H9 (cell line): ENCODE measurements around the gene TBATA. TPM values are rescaled to one million over a fixed set of nuclear protein-coding genes. Genes with fewer than 3 reads are reported as not detected.
A peak's percentile ranks its signal among the peaks of the same experiment; 100 is the strongest.

ENCODE experiments used
- DNase-seq: peaks from one replicate; pipeline ENCODE4 v3.0.0-alpha.2; 2017
- H2AFZ ChIP-seq: one replicate; pipeline ENCODE4 v1.6.1; 2013; ENCODE audit warnings: mild to moderate bottlenecking, low read length, control low read depth, moderate library complexity
- H2AK5ac ChIP-seq: 2 replicates; pipeline ENCODE4 v1.6.1; 2013; ENCODE audit warnings: low read length, control low read depth, mixed read lengths; ENCODE audit not compliant: insufficient read length
- H2BK120ac ChIP-seq: one replicate; pipeline ENCODE4 v1.6.1; 2013; ENCODE audit warnings: low read depth, mild to moderate bottlenecking, low read length, control low read depth, inconsistent platforms; ENCODE audit not compliant: poor library complexity, severe bottlenecking
- H2BK12ac ChIP-seq: 2 replicates; pipeline ENCODE4 v1.6.1; 2013; ENCODE audit warnings: low read length, control low read depth, mixed read lengths, low read depth; ENCODE audit not compliant: insufficient read length
- H2BK15ac ChIP-seq: 2 replicates; pipeline ENCODE4 v1.6.1; 2013; ENCODE audit warnings: low read depth, low read length, control low read depth
- H2BK20ac ChIP-seq: one replicate; pipeline ENCODE4 v1.6.1; 2013; ENCODE audit warnings: low read depth, mild to moderate bottlenecking, low read length, control low read depth, inconsistent platforms; ENCODE audit not compliant: poor library complexity, severe bottlenecking
- H2BK5ac ChIP-seq: 2 replicates; pipeline ENCODE4 v1.6.1; 2013; ENCODE audit warnings: low read length, control low read depth, mixed read lengths; ENCODE audit not compliant: insufficient read length
- H3K14ac ChIP-seq: 2 replicates; pipeline ENCODE4 v1.6.1; 2013; ENCODE audit warnings: low read length, control low read depth; ENCODE audit not compliant: insufficient read depth
- H3K18ac ChIP-seq: 2 replicates; pipeline ENCODE4 v1.6.1; 2013; ENCODE audit warnings: low read depth, mild to moderate bottlenecking, mixed read lengths, low read length, control low read depth; ENCODE audit not compliant: insufficient read length
- H3K23ac ChIP-seq: 2 replicates; pipeline ENCODE4 v1.6.1; 2013; ENCODE audit warnings: low read length, control low read depth, mixed read lengths, low read depth; ENCODE audit not compliant: insufficient read length
- H3K23me2 ChIP-seq: 2 replicates; pipeline ENCODE4 v1.6.1; 2013; ENCODE audit warnings: low read depth, mild to moderate bottlenecking, mixed read lengths, low read length, control low read depth; ENCODE audit not compliant: insufficient read length, poor library complexity, severe bottlenecking
- H3K27ac ChIP-seq: 2 replicates; pipeline ENCODE4 v1.5.1; 2013; ENCODE audit warnings: low read length, control low read depth, mixed read lengths, low read depth; ENCODE audit not compliant: insufficient read length
- H3K27me3 ChIP-seq: 2 replicates; pipeline ENCODE4 v1.6.1; 2013; ENCODE audit warnings: low read length, control low read depth, inconsistent platforms; ENCODE audit not compliant: insufficient read depth
- H3K4ac ChIP-seq: 2 replicates; pipeline ENCODE4 v1.6.1; 2013; ENCODE audit warnings: low read depth, mild to moderate bottlenecking, control low read depth, inconsistent platforms, low read length, moderate library complexity
- H3K4me1 ChIP-seq: 2 replicates; pipeline ENCODE4 v1.6.1; 2013; ENCODE audit warnings: low read length, control low read depth, inconsistent platforms; ENCODE audit not compliant: insufficient read depth
- H3K4me2 ChIP-seq: 2 replicates; pipeline ENCODE4 v1.6.1; 2013; ENCODE audit warnings: low read length, control low read depth, mixed read lengths; ENCODE audit not compliant: insufficient read length, insufficient read depth
- H3K56ac ChIP-seq: 2 replicates; pipeline ENCODE4 v1.6.1; 2013; ENCODE audit warnings: low read depth, mild to moderate bottlenecking, mixed read lengths, low read length, control low read depth; ENCODE audit not compliant: insufficient read length
- H3K79me1 ChIP-seq: 2 replicates; pipeline ENCODE4 v1.6.1; 2013; ENCODE audit warnings: low read depth, mild to moderate bottlenecking, moderate library complexity, low read length, control low read depth, inconsistent platforms; ENCODE audit not compliant: insufficient read depth, poor library complexity, severe bottlenecking
- H3K79me2 ChIP-seq: 2 replicates; pipeline ENCODE4 v1.6.1; 2013; ENCODE audit warnings: low read length, control low read depth, inconsistent platforms; ENCODE audit not compliant: insufficient read depth
- H3K9ac ChIP-seq: 2 replicates; pipeline ENCODE4 v1.6.1; 2013; ENCODE audit warnings: low read length, control low read depth, mixed read lengths; ENCODE audit not compliant: insufficient read length; ENCODE audit errors: extremely low read depth
- H3K9me3 ChIP-seq: one replicate; pipeline ENCODE4 v1.6.1; 2013; ENCODE audit warnings: low read depth, low read length, inconsistent platforms; ENCODE audit not compliant: control insufficient read depth
- H3T11ph ChIP-seq: one replicate; pipeline ENCODE4 v1.6.1; 2013; ENCODE audit warnings: mild to moderate bottlenecking, low read length, control low read depth, inconsistent platforms
- H4K20me1 ChIP-seq: one replicate; pipeline ENCODE4 v1.6.1; 2013; ENCODE audit not compliant: control insufficient read depth, insufficient read length, insufficient read depth
- H4K5ac ChIP-seq: 2 replicates; pipeline ENCODE4 v1.6.1; 2013; ENCODE audit warnings: low read depth, mild to moderate bottlenecking, mixed read lengths, low read length, control low read depth; ENCODE audit not compliant: insufficient read length
- H4K8ac ChIP-seq: replicated peaks from 2 replicates; pipeline ENCODE4 v1.6.1; 2013; ENCODE audit warnings: low read length, control low read depth, mixed read lengths, low read depth; ENCODE audit not compliant: insufficient read length
- H4K91ac ChIP-seq: 2 replicates; pipeline ENCODE4 v1.6.1; 2013; ENCODE audit warnings: low read depth, mild to moderate bottlenecking, moderate library complexity, mixed read lengths, low read length, control low read depth; ENCODE audit not compliant: insufficient read length
- H3K27ac Mint-ChIP-seq, 3 experiments: 2 replicates in 2 of 3; 3 replicates in 1 of 3; pipeline ENCODE4 v1.8.0; 2020 to 2021; ENCODE audit warnings: mixed read lengths in 3 of 3, mild to moderate bottlenecking in 1 of 3, moderate library complexity in 1 of 3
- H3K27me3 Mint-ChIP-seq: 2 replicates; pipeline ENCODE4 v1.8.0; 2021; ENCODE audit warnings: low read depth, mild to moderate bottlenecking, moderate library complexity, mixed read lengths
- H3K36me3 Mint-ChIP-seq, 3 experiments: 2 replicates in 2 of 3; 3 replicates in 1 of 3; pipeline ENCODE4 v1.8.0; 2020 to 2021; ENCODE audit warnings: low read depth in 3 of 3, mixed read lengths in 3 of 3; ENCODE audit not compliant: insufficient read depth in 1 of 3
- H3K4me1 Mint-ChIP-seq, 2 experiments: 2 replicates each; pipeline ENCODE4 v1.8.0; 2020; ENCODE audit warnings: mixed read lengths in 2 of 2
- H3K4me3 Mint-ChIP-seq, 2 experiments: 2 replicates in 1 of 2; 3 replicates in 1 of 2; pipeline ENCODE4 v1.8.0; 2020 to 2021; ENCODE audit warnings: mild to moderate bottlenecking in 2 of 2, mixed read lengths in 2 of 2, moderate library complexity in 1 of 2
- H3K9me3 Mint-ChIP-seq, 2 experiments: 2 replicates in 1 of 2; 3 replicates in 1 of 2; pipeline ENCODE4 v1.8.0; 2020; ENCODE audit warnings: mild to moderate bottlenecking in 2 of 2, mixed read lengths in 2 of 2, moderate library complexity in 1 of 2
- CTCF ChIP-seq: fragments of 200-600 bp; sonication (generic); conservative IDR thresholded peaks from 3 replicates; pipeline ENCODE4 v1.8.0; 2021; ENCODE audit warnings: antibody characterized with exemption, mild to moderate bottlenecking
- WGBS: extraction: QIAGEN DNeasy Blood & Tissue Kit; methylation state at CpG from one replicate; pipeline ENCODE4 v1.1.7; 2013; ENCODE audit warnings: missing lambda C conversion rate, low lambda C conversion rate, mixed read lengths; ENCODE audit not compliant: insufficient read length; ENCODE audit errors: extremely low coverage; 5-methylcytosine and 5-hydroxymethylcytosine counted together
- total RNA-seq: library from RNA; stranded (reverse); gene quantifications from 2 replicates; pipeline ENCODE4 v1.2.1, GENCODE V29; 2021

Gene TBATA
- total RNA-seq, 1 experiment from 2014 or later: not detected

- no peak overlapping the region for H2AK5ac ChIP-seq
- H3K79me2 ChIP-seq: no peaks in the 10 kb centered on the region
- no CpG with 5 or more reads among the region's 4 CpGs for WGBS
- no peak overlapping the region for H4K91ac ChIP-seq
- no peak overlapping the region for H3K4ac ChIP-seq
- H2BK5ac ChIP-seq: no peak overlapping the region
- no peak overlapping the region for H3T11ph ChIP-seq
- H3K9me3 ChIP-seq: no peaks in the 10 kb centered on the region
- no peak overlapping the region for H3K27ac ChIP-seq
- TF ChIP-seq CTCF: no peak
- H2BK15ac ChIP-seq: no peak overlapping the region
- H2AFZ ChIP-seq: no peak overlapping the region
- no peak overlapping the region for H2BK12ac ChIP-seq
- no peaks in the 10 kb centered on the region for H3K27me3 ChIP-seq
- H3K9ac ChIP-seq: no peak overlapping the region
- H3K36me3 Mint-ChIP-seq: peaks cover 0 to 8% (median 3%) of the 10 kb centered on the region in 3 experiments; a peak in 4 of 7 replicates
- peak overlapping the region in 1 of 3 experiments; percentile 7; a peak in 1 of 7 replicates for H3K27ac Mint-ChIP-seq
- DNase-seq: no peak
- no peak overlapping the region for H3K56ac ChIP-seq
- H4K20me1 ChIP-seq: no peaks in the 10 kb centered on the region
- H4K8ac ChIP-seq: no peak overlapping the region
- no peak overlapping the region for H3K4me2 ChIP-seq
- H3K23ac ChIP-seq: no peak overlapping the region
- H2BK120ac ChIP-seq: no peak overlapping the region
- H3K27me3 Mint-ChIP-seq: no peaks in the 10 kb centered on the region
- H3K23me2 ChIP-seq: no peaks in the 10 kb centered on the region
- H2BK20ac ChIP-seq: no peak overlapping the region
- H3K4me1 Mint-ChIP-seq: peaks cover 6 to 10% of the 10 kb centered on the region in 2 experiments; a peak in 3 of 4 replicates
- no peak overlapping the region for H3K4me3 Mint-ChIP-seq
- no peak overlapping the region for H4K5ac ChIP-seq
- no peaks in the 10 kb centered on the region for H3K79me1 ChIP-seq
- peaks cover 3% of the 10 kb centered on the region in 2 experiments; a peak in 4 of 5 replicates for H3K9me3 Mint-ChIP-seq
- H3K14ac ChIP-seq: no peak overlapping the region
- H3K18ac ChIP-seq: no peak overlapping the region
- H3K4me1 ChIP-seq: no peaks in the 10 kb centered on the region; the same call in 1 of the 2 replicates
These were observed 62.3 kb downstream of the TBATA start for GRCh38 chr10:70722820-70723424.

Other genes starting within 250 kb of the TBATA start
- 0.18 TPM in 1 of 2 replicates, not detected in the other for gene PRF1, start 182.6 kb downstream of the TBATA start, total RNA-seq
- 1.6 and 1.9 TPM in 2 replicates for gene ADAMTS14, start 112.9 kb downstream of the TBATA start, total RNA-seq
- 52.6 and 60.8 TPM in 2 replicates for gene SGPL1, start 30.6 kb upstream of the TBATA start, total RNA-seq
- gene PCBD1, start 103.2 kb upstream of the TBATA start, total RNA-seq: 39.1 and 39.7 TPM in 2 replicates